ENCODE data around the gene CEP162.
A peak's percentile ranks its signal among the peaks of the same experiment; 100 is the strongest.

CEP162 gene

DNA sequence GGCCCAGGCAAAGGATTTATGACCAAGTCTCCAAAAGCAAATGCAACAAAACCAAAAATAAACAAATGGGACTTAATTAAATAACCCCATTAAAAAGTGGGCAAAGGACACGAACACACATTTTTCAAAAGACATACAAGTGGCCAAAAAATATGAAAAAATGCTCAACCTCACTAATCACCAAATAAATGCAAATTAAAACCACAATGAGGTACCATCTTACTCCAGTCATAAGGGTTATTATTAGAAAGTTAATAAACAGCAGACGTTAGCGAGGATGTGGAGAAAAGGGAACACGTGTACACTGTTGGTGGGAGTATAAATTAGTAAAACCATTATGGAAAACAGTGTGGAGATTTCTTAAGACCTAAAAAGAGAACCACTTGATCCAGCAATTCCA lies 71.1 kb downstream of the CEP162 start:
- H3K4me3 ChIP-seq (ENCODE audit: control insufficient read depth, low read depth, low read length) = no peak overlapping the region
- TF ChIP-seq, protein P1, sequence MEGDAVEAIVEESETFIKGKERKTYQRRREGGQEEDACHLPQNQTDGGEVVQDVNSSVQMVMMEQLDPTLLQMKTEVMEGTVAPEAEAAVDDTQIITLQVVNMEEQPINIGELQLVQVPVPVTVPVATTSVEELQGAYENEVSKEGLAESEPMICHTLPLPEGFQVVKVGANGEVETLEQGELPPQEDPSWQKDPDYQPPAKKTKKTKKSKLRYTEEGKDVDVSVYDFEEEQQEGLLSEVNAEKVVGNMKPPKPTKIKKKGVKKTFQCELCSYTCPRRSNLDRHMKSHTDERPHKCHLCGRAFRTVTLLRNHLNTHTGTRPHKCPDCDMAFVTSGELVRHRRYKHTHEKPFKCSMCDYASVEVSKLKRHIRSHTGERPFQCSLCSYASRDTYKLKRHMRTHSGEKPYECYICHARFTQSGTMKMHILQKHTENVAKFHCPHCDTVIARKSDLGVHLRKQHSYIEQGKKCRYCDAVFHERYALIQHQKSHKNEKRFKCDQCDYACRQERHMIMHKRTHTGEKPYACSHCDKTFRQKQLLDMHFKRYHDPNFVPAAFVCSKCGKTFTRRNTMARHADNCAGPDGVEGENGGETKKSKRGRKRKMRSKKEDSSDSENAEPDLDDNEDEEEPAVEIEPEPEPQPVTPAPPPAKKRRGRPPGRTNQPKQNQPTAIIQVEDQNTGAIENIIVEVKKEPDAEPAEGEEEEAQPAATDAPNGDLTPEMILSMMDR (IDR thresholded peaks at IDR 0.05; ENCODE audit: control insufficient read depth, insufficient read depth, low read depth, low read length, missing control alignments) = no peak

GRCh38 chr6:84151669-84152068 lies 75.8 kb downstream of the CEP162 start:
- no peak overlapping the region for H3K4me3 ChIP-seq (ENCODE audit: control insufficient read depth, low read depth, low read length)
- DNase-seq (ENCODE audit: low read depth) = no peak
- TF ChIP-seq, protein P1 (IDR thresholded peaks at IDR 0.05; ENCODE audit: control insufficient read depth, insufficient read depth, low read depth, low read length, missing control alignments) = no peak

More for the DNA sequence above, 71.1 kb downstream of the CEP162 start:
- DNase-seq (ENCODE audit: low read depth) = no peak

DNA sequence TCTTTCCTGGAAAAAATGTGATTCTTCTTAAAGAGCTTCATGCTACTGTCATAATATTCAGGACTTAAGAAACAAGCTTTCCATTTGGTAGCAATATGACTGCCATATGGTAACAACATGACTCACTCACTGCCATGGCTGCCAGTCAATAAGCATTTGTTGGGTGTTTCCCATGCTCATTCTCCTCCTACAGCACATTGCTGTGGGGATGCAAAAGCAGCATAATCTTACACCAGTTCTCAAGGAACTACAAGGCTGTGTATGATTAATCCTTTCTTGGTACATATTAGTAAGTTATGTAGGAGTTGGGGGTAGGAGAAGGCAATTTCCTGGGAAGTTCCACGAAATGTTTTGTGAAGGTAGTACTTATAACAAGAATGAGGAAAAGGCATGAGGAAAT lies 76.7 kb downstream of the CEP162 start:
- TF ChIP-seq, protein P1 (IDR thresholded peaks at IDR 0.05; ENCODE audit: control insufficient read depth, insufficient read depth, low read depth, low read length, missing control alignments) = no peak
- peak; percentile 80 for DNase-seq (ENCODE audit: low read depth)
- H3K4me3 ChIP-seq (ENCODE audit: control insufficient read depth, low read depth, low read length) = no peak overlapping the region

DNA sequence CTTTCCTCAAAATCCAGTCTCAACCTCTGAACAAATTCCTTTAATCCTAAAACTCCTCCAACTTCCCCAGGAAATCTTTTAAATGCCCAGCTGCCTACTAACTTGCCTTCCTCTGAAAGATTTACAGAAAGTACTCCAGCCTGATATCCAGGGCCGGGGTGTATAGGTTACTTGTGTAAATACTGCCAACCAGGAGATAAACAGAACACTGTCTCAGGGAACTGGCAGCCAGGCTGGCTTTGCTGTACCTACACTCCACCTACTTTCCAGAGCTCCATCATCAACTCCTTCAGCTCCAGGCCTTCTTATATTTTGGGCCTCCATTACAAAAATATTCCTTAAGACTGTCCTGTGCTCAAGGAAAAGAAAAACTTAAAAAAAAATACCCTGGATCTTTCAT lies 85.9 kb downstream of the CEP162 start:
- DNase-seq (ENCODE audit: low read depth) = no peak
- TF ChIP-seq, protein P1 (IDR thresholded peaks at IDR 0.05; ENCODE audit: control insufficient read depth, insufficient read depth, low read depth, low read length, missing control alignments) = no peak
- no peak overlapping the region for H3K4me3 ChIP-seq (ENCODE audit: control insufficient read depth, low read depth, low read length)

DNA sequence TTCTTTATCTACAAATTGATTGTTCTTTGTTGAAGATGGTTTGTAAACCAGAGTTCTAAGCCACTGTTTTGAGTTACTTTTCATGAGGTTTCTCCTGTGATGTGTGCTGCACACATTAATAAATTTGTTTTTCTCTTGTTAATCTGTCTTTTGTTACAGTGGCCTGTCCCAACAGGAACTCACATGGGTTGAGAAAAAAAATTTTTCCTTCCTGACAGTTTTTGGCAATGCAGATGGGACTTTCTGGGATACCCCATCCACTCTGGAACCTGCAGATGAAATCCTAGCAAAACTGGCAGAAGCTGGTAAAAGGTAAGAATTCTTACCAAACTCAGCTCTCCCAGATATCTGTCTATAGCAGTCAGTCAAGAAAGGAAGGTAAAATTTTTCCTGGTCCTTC lies 88.1 kb downstream of the CEP162 start:
- no peak for DNase-seq (ENCODE audit: low read depth)
- no peak overlapping the region for H3K4me3 ChIP-seq (ENCODE audit: control insufficient read depth, low read depth, low read length)
- TF ChIP-seq, protein P1 (IDR thresholded peaks at IDR 0.05; ENCODE audit: control insufficient read depth, insufficient read depth, low read depth, low read length, missing control alignments) = no peak

- TF ChIP-seq, protein P1 (IDR thresholded peaks at IDR 0.05; ENCODE audit: control insufficient read depth, insufficient read depth, low read depth, low read length, missing control alignments) = no peak
- no peak for DNase-seq (ENCODE audit: low read depth)
- H3K4me3 ChIP-seq (ENCODE audit: control insufficient read depth, low read depth, low read length) = no peak overlapping the region
These were observed 89.4 kb downstream of the CEP162 start for GRCh38 chr6:84137989-84138575.

DNA sequence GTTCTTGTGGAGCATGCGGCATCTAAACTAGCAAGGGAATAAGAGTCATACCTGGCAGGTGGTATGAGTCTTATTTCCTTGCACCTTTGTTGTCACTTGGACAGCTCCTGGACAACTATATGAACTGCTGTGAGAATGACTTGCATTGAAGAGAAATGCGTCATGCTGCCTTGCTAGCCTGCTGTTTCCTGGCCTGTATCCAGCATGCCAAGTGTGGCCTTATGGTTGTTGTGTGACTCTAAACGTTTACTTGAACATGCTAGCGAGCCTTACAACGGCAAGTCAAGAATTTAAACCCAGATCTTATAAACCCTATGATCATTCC lies 90.4 kb downstream of the CEP162 start:
- TF ChIP-seq, protein P1 (IDR thresholded peaks at IDR 0.05; ENCODE audit: control insufficient read depth, insufficient read depth, low read depth, low read length, missing control alignments) = no peak
- DNase-seq (ENCODE audit: low read depth) = no peak
- no peak overlapping the region for H3K4me3 ChIP-seq (ENCODE audit: control insufficient read depth, low read depth, low read length)
